Measurements from ENCODE around the gene DPH3. TPM values are rescaled to one million over a fixed set of nuclear protein-coding genes. Genes with fewer than 3 reads are reported as not detected.

The DPH3 gene
- total and polyA plus RNA-seq, 2 experiments from 2014 or later, result 15.3 to 84.3 TPM

- H3K27ac ChIP-seq (ENCODE audit: low read depth), result no peak overlapping the region
- H4K20me1 ChIP-seq (replicated peaks; ENCODE audit: insufficient read depth), result no peaks in the 10 kb centered on the region
- H3K4me3 ChIP-seq, result no peak overlapping the region
- Mint-ChIP-seq H3K27ac (no peak overlapping the region), H3K4me1 (no peaks in the 10 kb centered on the region), H3K27me3 (ENCODE audit: insufficient read depth, low read depth, poor library complexity) (peaks cover 3% of the 10 kb centered on the region), H3K9me3 (no peaks in the 10 kb centered on the region), H3K36me3 (ENCODE audit: low read depth) (no peaks in the 10 kb centered on the region), H3K4me3 (no peak overlapping the region)
- H3K27me3 ChIP-seq (ENCODE audit: insufficient read depth), result no peaks in the 10 kb centered on the region
- H2AFZ ChIP-seq, result no peak overlapping the region
- H3K4me1 ChIP-seq (ENCODE audit: insufficient read depth), result no peaks in the 10 kb centered on the region
- no peaks in the 10 kb centered on the region for H3K36me3 ChIP-seq (ENCODE audit: insufficient read depth)
- H3K4me2 ChIP-seq, result no peak overlapping the region
- no peak for DNase-seq (ENCODE audit: low spot score)
- no peaks in the 10 kb centered on the region for H3K79me2 ChIP-seq (replicated peaks; ENCODE audit: insufficient read depth)
- TF ChIP-seq JUNB (IDR thresholded peaks at IDR 0.05; ENCODE audit: unreplicated experiment), result no peak
- no peak for TF ChIP-seq ZNF331 (CRISPR knock-in tag; IDR thresholded peaks at IDR 0.05; ENCODE audit: low read depth)
- TF ChIP-seq, protein P1, sequence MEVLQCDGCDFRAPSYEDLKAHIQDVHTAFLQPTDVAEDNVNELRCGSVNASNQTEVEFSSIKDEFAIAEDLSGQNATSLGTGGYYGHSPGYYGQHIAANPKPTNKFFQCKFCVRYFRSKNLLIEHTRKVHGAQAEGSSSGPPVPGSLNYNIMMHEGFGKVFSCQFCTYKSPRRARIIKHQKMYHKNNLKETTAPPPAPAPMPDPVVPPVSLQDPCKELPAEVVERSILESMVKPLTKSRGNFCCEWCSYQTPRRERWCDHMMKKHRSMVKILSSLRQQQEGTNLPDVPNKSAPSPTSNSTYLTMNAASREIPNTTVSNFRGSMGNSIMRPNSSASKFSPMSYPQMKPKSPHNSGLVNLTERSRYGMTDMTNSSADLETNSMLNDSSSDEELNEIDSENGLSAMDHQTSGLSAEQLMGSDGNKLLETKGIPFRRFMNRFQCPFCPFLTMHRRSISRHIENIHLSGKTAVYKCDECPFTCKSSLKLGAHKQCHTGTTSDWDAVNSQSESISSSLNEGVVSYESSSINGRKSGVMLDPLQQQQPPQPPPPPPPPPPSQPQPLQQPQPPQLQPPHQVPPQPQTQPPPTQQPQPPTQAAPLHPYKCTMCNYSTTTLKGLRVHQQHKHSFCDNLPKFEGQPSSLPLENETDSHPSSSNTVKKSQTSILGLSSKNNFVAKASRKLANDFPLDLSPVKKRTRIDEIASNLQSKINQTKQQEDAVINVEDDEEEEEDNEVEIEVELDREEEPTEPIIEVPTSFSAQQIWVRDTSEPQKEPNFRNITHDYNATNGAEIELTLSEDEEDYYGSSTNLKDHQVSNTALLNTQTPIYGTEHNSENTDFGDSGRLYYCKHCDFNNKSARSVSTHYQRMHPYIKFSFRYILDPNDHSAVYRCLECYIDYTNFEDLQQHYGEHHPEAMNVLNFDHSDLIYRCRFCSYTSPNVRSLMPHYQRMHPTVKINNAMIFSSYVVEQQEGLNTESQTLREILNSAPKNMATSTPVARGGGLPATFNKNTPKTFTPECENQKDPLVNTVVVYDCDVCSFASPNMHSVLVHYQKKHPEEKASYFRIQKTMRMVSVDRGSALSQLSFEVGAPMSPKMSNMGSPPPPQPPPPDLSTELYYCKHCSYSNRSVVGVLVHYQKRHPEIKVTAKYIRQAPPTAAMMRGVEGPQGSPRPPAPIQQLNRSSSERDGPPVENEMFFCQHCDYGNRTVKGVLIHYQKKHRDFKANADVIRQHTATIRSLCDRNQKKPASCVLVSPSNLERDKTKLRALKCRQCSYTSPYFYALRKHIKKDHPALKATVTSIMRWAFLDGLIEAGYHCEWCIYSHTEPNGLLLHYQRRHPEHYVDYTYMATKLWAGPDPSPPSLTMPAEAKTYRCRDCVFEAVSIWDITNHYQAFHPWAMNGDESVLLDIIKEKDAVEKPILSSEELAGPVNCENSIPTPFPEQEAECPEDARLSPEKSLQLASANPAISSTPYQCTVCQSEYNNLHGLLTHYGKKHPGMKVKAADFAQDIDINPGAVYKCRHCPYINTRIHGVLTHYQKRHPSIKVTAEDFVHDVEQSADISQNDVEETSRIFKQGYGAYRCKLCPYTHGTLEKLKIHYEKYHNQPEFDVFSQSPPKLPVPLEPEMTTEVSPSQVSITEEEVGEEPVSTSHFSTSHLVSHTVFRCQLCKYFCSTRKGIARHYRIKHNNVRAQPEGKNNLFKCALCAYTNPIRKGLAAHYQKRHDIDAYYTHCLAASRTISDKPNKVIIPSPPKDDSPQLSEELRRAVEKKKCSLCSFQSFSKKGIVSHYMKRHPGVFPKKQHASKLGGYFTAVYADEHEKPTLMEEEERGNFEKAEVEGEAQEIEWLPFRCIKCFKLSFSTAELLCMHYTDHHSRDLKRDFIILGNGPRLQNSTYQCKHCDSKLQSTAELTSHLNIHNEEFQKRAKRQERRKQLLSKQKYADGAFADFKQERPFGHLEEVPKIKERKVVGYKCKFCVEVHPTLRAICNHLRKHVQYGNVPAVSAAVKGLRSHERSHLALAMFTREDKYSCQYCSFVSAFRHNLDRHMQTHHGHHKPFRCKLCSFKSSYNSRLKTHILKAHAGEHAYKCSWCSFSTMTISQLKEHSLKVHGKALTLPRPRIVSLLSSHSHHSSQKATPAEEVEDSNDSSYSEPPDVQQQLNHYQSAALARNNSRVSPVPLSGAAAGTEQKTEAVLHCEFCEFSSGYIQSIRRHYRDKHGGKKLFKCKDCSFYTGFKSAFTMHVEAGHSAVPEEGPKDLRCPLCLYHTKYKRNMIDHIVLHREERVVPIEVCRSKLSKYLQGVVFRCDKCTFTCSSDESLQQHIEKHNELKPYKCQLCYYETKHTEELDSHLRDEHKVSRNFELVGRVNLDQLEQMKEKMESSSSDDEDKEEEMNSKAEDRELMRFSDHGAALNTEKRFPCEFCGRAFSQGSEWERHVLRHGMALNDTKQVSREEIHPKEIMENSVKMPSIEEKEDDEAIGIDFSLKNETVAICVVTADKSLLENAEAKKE (CRISPR knock-in tag; IDR thresholded peaks at IDR 0.05), result no peak
- TF ChIP-seq, protein P2, sequence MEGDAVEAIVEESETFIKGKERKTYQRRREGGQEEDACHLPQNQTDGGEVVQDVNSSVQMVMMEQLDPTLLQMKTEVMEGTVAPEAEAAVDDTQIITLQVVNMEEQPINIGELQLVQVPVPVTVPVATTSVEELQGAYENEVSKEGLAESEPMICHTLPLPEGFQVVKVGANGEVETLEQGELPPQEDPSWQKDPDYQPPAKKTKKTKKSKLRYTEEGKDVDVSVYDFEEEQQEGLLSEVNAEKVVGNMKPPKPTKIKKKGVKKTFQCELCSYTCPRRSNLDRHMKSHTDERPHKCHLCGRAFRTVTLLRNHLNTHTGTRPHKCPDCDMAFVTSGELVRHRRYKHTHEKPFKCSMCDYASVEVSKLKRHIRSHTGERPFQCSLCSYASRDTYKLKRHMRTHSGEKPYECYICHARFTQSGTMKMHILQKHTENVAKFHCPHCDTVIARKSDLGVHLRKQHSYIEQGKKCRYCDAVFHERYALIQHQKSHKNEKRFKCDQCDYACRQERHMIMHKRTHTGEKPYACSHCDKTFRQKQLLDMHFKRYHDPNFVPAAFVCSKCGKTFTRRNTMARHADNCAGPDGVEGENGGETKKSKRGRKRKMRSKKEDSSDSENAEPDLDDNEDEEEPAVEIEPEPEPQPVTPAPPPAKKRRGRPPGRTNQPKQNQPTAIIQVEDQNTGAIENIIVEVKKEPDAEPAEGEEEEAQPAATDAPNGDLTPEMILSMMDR (conservative IDR thresholded peaks at IDR 0.05; ENCODE audit: low read depth in 2 of 2), result no peak
- no peak for TF ChIP-seq POLR2AphosphoS5 (IDR thresholded peaks at IDR 0.05; ENCODE audit: low read depth)
- no peak for TF ChIP-seq EZH2 (IDR thresholded peaks at IDR 0.05; ENCODE audit: low read depth, unreplicated experiment)
- ATAC-seq, result no peak
- 0 out of 2 replicates have a peak, but pooled peaks cover 6% of the 10 kb centered on the region for H3K9me2 ChIP-seq (ENCODE audit: insufficient read depth)
- H3F3A ChIP-seq (replicated peaks; ENCODE audit: low read depth), result no peaks in the 10 kb centered on the region
Observed at GRCh38 chr3:16233806-16234205, 30.9 kb downstream of the DPH3 start.
